Fibroblast of lung (primary cell): ENCODE results near the gene PLCH2.

Source experiments
- EZH2 ChIP-seq: IDR thresholded peaks from 2 replicates; pipeline ENCODE4 v1.5.1; 2012; ENCODE audit warnings: low read length, control low read depth, mild to moderate bottlenecking; ENCODE audit errors: missing control alignments
- TF ChIP-seq, protein P1 (sequence below), 2 donors: IDR thresholded peaks in 1 of 2; conservative IDR thresholded peaks in 1 of 2; 1 replicate in 1 of 2; 2 replicates in 1 of 2; pipeline ENCODE4 v1.5.1; 2011 to 2012; ENCODE audit warnings: low read length in 2 of 2, control low read depth in 1 of 2, inconsistent platforms in 1 of 2, low read depth in 1 of 2, mild to moderate bottlenecking in 1 of 2

DNA sequence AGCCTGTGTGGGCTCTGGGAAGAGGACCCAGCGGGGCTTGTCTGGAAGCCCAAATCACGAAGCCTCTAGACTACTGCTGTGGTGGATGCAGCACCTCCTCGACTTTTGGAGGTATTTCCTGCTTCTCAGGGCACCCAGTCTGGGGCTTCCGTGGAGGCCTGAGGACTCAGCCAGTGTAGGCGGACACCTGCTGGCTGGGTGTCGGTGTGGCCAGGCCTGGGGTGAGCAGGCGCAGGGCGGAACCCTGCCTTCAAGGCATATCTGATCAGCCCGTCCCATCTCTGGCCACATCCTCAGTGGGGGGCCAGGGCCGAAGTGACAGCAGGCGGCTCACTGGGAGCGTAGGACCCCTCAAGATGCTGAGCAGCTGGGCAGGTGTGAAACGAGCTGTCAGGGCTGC lies 6.9 kb downstream of the PLCH2 start:
- TF ChIP-seq, protein P1, sequence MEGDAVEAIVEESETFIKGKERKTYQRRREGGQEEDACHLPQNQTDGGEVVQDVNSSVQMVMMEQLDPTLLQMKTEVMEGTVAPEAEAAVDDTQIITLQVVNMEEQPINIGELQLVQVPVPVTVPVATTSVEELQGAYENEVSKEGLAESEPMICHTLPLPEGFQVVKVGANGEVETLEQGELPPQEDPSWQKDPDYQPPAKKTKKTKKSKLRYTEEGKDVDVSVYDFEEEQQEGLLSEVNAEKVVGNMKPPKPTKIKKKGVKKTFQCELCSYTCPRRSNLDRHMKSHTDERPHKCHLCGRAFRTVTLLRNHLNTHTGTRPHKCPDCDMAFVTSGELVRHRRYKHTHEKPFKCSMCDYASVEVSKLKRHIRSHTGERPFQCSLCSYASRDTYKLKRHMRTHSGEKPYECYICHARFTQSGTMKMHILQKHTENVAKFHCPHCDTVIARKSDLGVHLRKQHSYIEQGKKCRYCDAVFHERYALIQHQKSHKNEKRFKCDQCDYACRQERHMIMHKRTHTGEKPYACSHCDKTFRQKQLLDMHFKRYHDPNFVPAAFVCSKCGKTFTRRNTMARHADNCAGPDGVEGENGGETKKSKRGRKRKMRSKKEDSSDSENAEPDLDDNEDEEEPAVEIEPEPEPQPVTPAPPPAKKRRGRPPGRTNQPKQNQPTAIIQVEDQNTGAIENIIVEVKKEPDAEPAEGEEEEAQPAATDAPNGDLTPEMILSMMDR (conservative IDR thresholded peaks at IDR 0.05 in 1 of 2, IDR thresholded peaks at IDR 0.05 in 1 of 2; ENCODE audit: low read depth in 1 of 2, low read length in 2 of 2): no peak
- no peak for TF ChIP-seq EZH2
